Lower leg skin (tissue), 4 donors: ENCODE measurements around the gene NNT. TPM values are rescaled to one million over a fixed set of nuclear protein-coding genes. Genes with fewer than 3 reads are reported as not detected.

Source experiments
- DNase-seq, 2 donors: peaks; one replicate each; pipeline ENCODE4 v3.0.0-alpha.2; 2019; ENCODE audit warnings: low spot score in 2 of 2
- H3K4me3 ChIP-seq: fragments of 200-600 bp; sonication (generic); 2 replicates; pipeline ENCODE4 v1.5.1; 2017; ENCODE audit warnings: mild to moderate bottlenecking, low read depth; ENCODE audit not compliant: poor library complexity, severe bottlenecking
- POLR2A ChIP-seq, 2 donors: fragments of 450-650 bp; IDR thresholded peaks; one replicate each; pipeline ENCODE4 v1.6.1; 2016 to 2017; ENCODE audit warnings: antibody characterized with exemption in 2 of 2, mild to moderate bottlenecking in 1 of 2, moderate library complexity in 1 of 2
- WGBS, 2 donors: methylation state at CpG; one replicate each; pipeline ENCODE4 v1.1.5; 2018; 5-methylcytosine and 5-hydroxymethylcytosine counted together
- intact Hi-C: fragments of 100-400 bp; cut with DNase I; formaldehyde crosslinking; loops from one replicate; pipeline ENCODE4 v1.15.0; 2023; ENCODE audit warnings: low total_unique reads
- total RNA-seq, 4 donors: library from RNA; depleted of rRNA; stranded (reverse); fragments of >200 nt; gene quantifications; one replicate each; pipeline ENCODE4 v1.1.0, GENCODE V29; 2016
- TF ChIP-seq, protein P1 (sequence below), 3 donors: fragments of 450-650 bp; IDR thresholded peaks; one replicate each; pipeline ENCODE4 v1.5.1; 2016; ENCODE audit warnings: antibody characterized with exemption in 3 of 3, mild to moderate bottlenecking in 3 of 3, moderate library complexity in 2 of 3

NNT gene
- total RNA-seq, 4 donors from 2014 or later: 24.2 to 34.2 (median 27.7) TPM

- TF ChIP-seq, protein P1, sequence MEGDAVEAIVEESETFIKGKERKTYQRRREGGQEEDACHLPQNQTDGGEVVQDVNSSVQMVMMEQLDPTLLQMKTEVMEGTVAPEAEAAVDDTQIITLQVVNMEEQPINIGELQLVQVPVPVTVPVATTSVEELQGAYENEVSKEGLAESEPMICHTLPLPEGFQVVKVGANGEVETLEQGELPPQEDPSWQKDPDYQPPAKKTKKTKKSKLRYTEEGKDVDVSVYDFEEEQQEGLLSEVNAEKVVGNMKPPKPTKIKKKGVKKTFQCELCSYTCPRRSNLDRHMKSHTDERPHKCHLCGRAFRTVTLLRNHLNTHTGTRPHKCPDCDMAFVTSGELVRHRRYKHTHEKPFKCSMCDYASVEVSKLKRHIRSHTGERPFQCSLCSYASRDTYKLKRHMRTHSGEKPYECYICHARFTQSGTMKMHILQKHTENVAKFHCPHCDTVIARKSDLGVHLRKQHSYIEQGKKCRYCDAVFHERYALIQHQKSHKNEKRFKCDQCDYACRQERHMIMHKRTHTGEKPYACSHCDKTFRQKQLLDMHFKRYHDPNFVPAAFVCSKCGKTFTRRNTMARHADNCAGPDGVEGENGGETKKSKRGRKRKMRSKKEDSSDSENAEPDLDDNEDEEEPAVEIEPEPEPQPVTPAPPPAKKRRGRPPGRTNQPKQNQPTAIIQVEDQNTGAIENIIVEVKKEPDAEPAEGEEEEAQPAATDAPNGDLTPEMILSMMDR (IDR thresholded peaks at IDR 0.05): no peak
- no peak for TF ChIP-seq POLR2A (IDR thresholded peaks at IDR 0.05)
- no peak for DNase-seq
- intact Hi-C loops: no loop called here
- WGBS, 2 donors: 83 to 86% methylated on average over 2 of the region's 2 CpGs
- H3K4me3 ChIP-seq: no peak overlapping the region
Measured at GRCh38 chr5:43627028-43627427, 24.0 kb downstream of the NNT start.

DNA sequence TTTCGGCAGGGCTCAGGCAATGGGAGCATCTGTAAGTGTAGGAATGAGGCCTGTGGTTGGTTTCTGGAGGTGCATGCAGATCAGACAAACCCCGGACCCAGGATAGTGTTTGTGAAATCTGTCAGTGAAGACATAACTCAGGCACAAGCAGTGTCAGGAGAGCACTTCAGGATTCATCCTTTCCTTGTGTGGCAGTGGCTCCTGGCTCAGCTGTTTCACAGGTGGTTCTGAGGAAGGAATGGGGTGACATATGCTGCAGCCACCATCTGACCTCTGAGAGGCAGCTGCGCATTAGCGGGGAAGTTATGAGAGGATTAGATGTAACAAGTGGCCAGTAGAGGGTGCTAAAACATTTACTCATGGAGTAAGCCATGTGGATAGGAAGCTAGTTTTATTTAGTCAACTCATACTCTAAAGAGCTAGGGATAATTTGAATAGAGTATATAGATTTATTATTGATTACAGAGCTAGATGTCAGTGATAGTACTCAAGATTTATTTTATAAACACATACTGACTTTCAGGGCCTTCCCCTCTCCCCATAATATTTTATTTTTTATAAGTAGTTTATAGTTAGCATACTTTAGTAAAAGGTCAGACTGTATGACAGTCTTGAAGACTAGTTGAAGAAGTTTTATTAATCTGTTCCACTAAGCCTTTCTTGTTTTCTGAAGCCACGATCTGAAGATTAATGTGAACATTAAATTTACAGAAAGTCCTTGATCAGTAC lies 28.4 kb downstream of the NNT start:
- no peak overlapping the region for H3K4me3 ChIP-seq
- intact Hi-C loops: no loop called here
- peak in 1 of 2 donors; percentile 45 for DNase-seq
- WGBS, 2 donors: 62 to 68% methylated on average over 5 of the region's 5 CpGs
- TF ChIP-seq POLR2A (IDR thresholded peaks at IDR 0.05): no peak
- TF ChIP-seq, protein P1 (IDR thresholded peaks at IDR 0.05): no peak

GRCh38 chr5:43634621-43635020 lies 31.6 kb downstream of the NNT start:
- DNase-seq: no peak
- WGBS, 2 donors: 66 to 74% methylated on average over 2 of the region's 2 CpGs
- no peak for TF ChIP-seq POLR2A (IDR thresholded peaks at IDR 0.05)
- TF ChIP-seq, protein P1 (IDR thresholded peaks at IDR 0.05): no peak
- H3K4me3 ChIP-seq: no peak overlapping the region
- intact Hi-C loops: no loop called here

GRCh38 chr5:43635374-43635773 lies 32.4 kb downstream of the NNT start:
- intact Hi-C loops: no loop called here
- TF ChIP-seq, protein P1 (IDR thresholded peaks at IDR 0.05): no peak
- TF ChIP-seq POLR2A (IDR thresholded peaks at IDR 0.05): no peak
- no peak for DNase-seq
- H3K4me3 ChIP-seq: no peak overlapping the region

GRCh38 chr5:43636076-43636475 lies 33.1 kb downstream of the NNT start:
- intact Hi-C loops: no loop called here
- WGBS, 2 donors: 64 to 82% methylated on average over 2 of the region's 2 CpGs
- TF ChIP-seq, protein P1 (IDR thresholded peaks at IDR 0.05): no peak
- TF ChIP-seq POLR2A (IDR thresholded peaks at IDR 0.05): no peak
- DNase-seq: no peak
- no peak overlapping the region for H3K4me3 ChIP-seq

- DNase-seq: no peak
- no peak overlapping the region for H3K4me3 ChIP-seq
- intact Hi-C loops: no loop called here
- TF ChIP-seq POLR2A (IDR thresholded peaks at IDR 0.05): no peak
- TF ChIP-seq, protein P1 (IDR thresholded peaks at IDR 0.05): no peak
- WGBS, 2 donors: 96 to 100% methylated on average over 1 of the region's 1 CpG
Measured at GRCh38 chr5:43637416-43637815, 34.4 kb downstream of the NNT start.
